Liver (tissue), 9 donors: ENCODE measurements around the gene ZBP1. TPM values are rescaled to one million over a fixed set of nuclear protein-coding genes. Genes with fewer than 3 reads are reported as not detected.

ENCODE experiments used
- DNase-seq: peaks from one replicate; pipeline ENCODE4 v3.0.0-alpha.2; 2017; ENCODE audit warnings: low spot score
- H3K27ac ChIP-seq, 2 donors: one replicate each; pipeline ENCODE4 v1.7.0; 2013; ENCODE audit warnings: inconsistent platforms in 2 of 2, low read length in 2 of 2, control low read depth in 1 of 2, low read depth in 1 of 2, mild to moderate bottlenecking in 1 of 2
- H3K27me3 ChIP-seq, 4 donors: one replicate each; pipeline versions ENCODE4 v1.6.1 to v1.7.0; 2013; ENCODE audit warnings: low read length in 3 of 4, inconsistent platforms in 1 of 4, mild to moderate bottlenecking in 1 of 4, moderate library complexity in 1 of 4; ENCODE audit not compliant: control insufficient read depth in 4 of 4, insufficient read depth in 4 of 4
- H3K36me3 ChIP-seq, 4 donors: one replicate each; pipeline versions ENCODE4 v1.6.1 to v1.7.0; 2013; ENCODE audit warnings: low read length in 3 of 4, mild to moderate bottlenecking in 3 of 4, low read depth in 1 of 4, moderate library complexity in 1 of 4; ENCODE audit not compliant: control insufficient read depth in 4 of 4, insufficient read depth in 3 of 4
- H3K4me1 ChIP-seq, 4 donors: one replicate each; pipeline versions ENCODE4 v1.6.1 to v1.7.0; 2013; ENCODE audit warnings: low read length in 3 of 4, mild to moderate bottlenecking in 3 of 4, moderate library complexity in 1 of 4; ENCODE audit not compliant: control insufficient read depth in 4 of 4, insufficient read depth in 4 of 4
- H3K4me3 ChIP-seq, 3 donors: one replicate each; pipeline versions ENCODE4 v1.6.1 to v1.7.0; 2013; ENCODE audit warnings: low read length in 3 of 3, control low read depth in 1 of 3, low read depth in 1 of 3, mild to moderate bottlenecking in 1 of 3
- H3K9ac ChIP-seq, 2 donors: one replicate each; pipeline ENCODE4 v1.7.0; 2013; ENCODE audit warnings: low read length in 2 of 2, mild to moderate bottlenecking in 2 of 2, moderate library complexity in 2 of 2, control low read depth in 1 of 2, low read depth in 1 of 2
- H3K9me3 ChIP-seq, 4 donors: one replicate each; pipeline versions ENCODE4 v1.6.1 to v1.7.0; 2013; ENCODE audit warnings: low read length in 3 of 4; ENCODE audit not compliant: control insufficient read depth in 4 of 4
- ATF3 ChIP-seq: IDR thresholded peaks from 2 replicates; pipeline ENCODE4 v1.6.1; 2016; ENCODE audit warnings: antibody characterized with exemption
- CTCF ChIP-seq: fragments of 150-350 bp; IDR thresholded peaks from 2 replicates; pipeline ENCODE4 v1.5.1; 2017; ENCODE audit warnings: improper control_type of control experiment, low read depth, low read length; ENCODE audit not compliant: missing input control
- EGR1 ChIP-seq, 2 donors: IDR thresholded peaks; 2 replicates each; pipeline ENCODE4 v1.6.1; 2016 to 2018; ENCODE audit warnings: antibody characterized with exemption in 2 of 2, low read depth in 2 of 2
- FOXA1 ChIP-seq: IDR thresholded peaks from 2 replicates; pipeline ENCODE4 v1.6.1; 2016; ENCODE audit warnings: antibody characterized with exemption
- FOXA2 ChIP-seq: IDR thresholded peaks from 2 replicates; pipeline ENCODE4 v1.6.1; 2016; ENCODE audit warnings: antibody characterized with exemption
- GABPA ChIP-seq, 2 donors: IDR thresholded peaks in 1 of 2; conservative IDR thresholded peaks in 1 of 2; 2 replicates each; pipeline ENCODE4 v1.6.1; 2016; ENCODE audit warnings: antibody characterized with exemption in 2 of 2, mild to moderate bottlenecking in 1 of 2, moderate library complexity in 1 of 2
- HNF4A ChIP-seq, 2 donors: conservative IDR thresholded peaks; 2 replicates each; pipeline ENCODE4 v1.6.1; 2016; ENCODE audit warnings: antibody characterized with exemption in 2 of 2, mild to moderate bottlenecking in 2 of 2
- HNF4G ChIP-seq: IDR thresholded peaks from 2 replicates; pipeline ENCODE4 v1.6.1; 2016; ENCODE audit warnings: antibody characterized with exemption
- JUND ChIP-seq, 2 donors: IDR thresholded peaks; 2 replicates each; pipeline ENCODE4 v1.6.1; 2016; ENCODE audit warnings: antibody characterized with exemption in 2 of 2
- MAX ChIP-seq: IDR thresholded peaks from 2 replicates; pipeline ENCODE4 v1.6.1; 2016; ENCODE audit warnings: antibody characterized with exemption
- NR2F2 ChIP-seq: IDR thresholded peaks from 2 replicates; pipeline ENCODE4 v1.6.1; 2016; ENCODE audit warnings: antibody characterized with exemption
- RAD21 ChIP-seq, 2 donors: IDR thresholded peaks; 2 replicates each; pipeline ENCODE4 v1.6.1; 2016; ENCODE audit warnings: antibody characterized with exemption in 2 of 2, mild to moderate bottlenecking in 2 of 2
- REST ChIP-seq: IDR thresholded peaks from 2 replicates; pipeline ENCODE4 v1.6.1; 2016; ENCODE audit warnings: antibody characterized with exemption, mild to moderate bottlenecking
- RXRA ChIP-seq, 2 donors: IDR thresholded peaks; 2 replicates each; pipeline ENCODE4 v1.6.1; 2017 to 2018; ENCODE audit warnings: antibody characterized with exemption in 2 of 2, mild to moderate bottlenecking in 1 of 2
- SP1 ChIP-seq: IDR thresholded peaks from 2 replicates; pipeline ENCODE4 v1.6.1; 2018; ENCODE audit warnings: antibody characterized with exemption, mild to moderate bottlenecking
- TAF1 ChIP-seq: conservative IDR thresholded peaks from 2 replicates; pipeline ENCODE4 v1.6.1; 2016; ENCODE audit warnings: antibody characterized with exemption, mild to moderate bottlenecking
- YY1 ChIP-seq: IDR thresholded peaks from 2 replicates; pipeline ENCODE4 v1.6.1; 2016; ENCODE audit warnings: antibody characterized with exemption, mild to moderate bottlenecking
- ZBTB33 ChIP-seq: IDR thresholded peaks from 2 replicates; pipeline ENCODE4 v1.6.1; 2016; ENCODE audit warnings: antibody characterized with exemption
- whole genome bisulfite sequencing: extraction: QIAGEN DNeasy Blood & Tissue Kit; methylation state at CpG from one replicate; pipeline ENCODE4 v1.1.7; 2013; 5-methylcytosine and 5-hydroxymethylcytosine counted together
- polyA plus RNA-seq, 2 donors: library from polyadenylated mRNA; stranded (reverse) in 1 of 2; unstranded in 1 of 2; fragments of 200-250 nt in 1 of 2; fragments of >200 nt in 1 of 2; fragmentation: Nextera tagmentation in 1 of 2; extraction: Ambion mirVana in 1 of 2; gene quantifications; one replicate each; pipeline versions ENCODE4 v1.2.1 to v1.2.3, GENCODE V29; 2013 to 2015
- total RNA-seq, 2 donors: library from RNA; depleted of rRNA; stranded (reverse); fragments of >200 nt; gene quantifications; one replicate each; pipeline ENCODE4 v1.2.3, GENCODE V29; 2014
- donor health status: healthy.
- donor health status: healthy.
- donor health status: healthy.
- donor health status: healthy.
- donor health status: healthy.

The ZBP1 gene
- total and polyA plus RNA-seq, 4 donors, result 0.06 to 0.42 (median 0.13) TPM

GRCh38 chr20:57559658-57560553 lies 60.3 kb downstream of the ZBP1 start:
- H3K4me3 ChIP-seq, result no peak overlapping the region
- no peaks in the 10 kb centered on the region for H3K9me3 ChIP-seq
- 72% methylated on average over 8 of the region's 8 CpGs for WGBS
- peaks cover 9 to 64% (median 32%) of the 10 kb centered on the region in 4 donors for H3K4me1 ChIP-seq
- no peak overlapping the region for H3K9ac ChIP-seq
- peaks cover 0 to 5% (median 0%) of the 10 kb centered on the region in 4 donors for H3K36me3 ChIP-seq
- DNase-seq, result no peak
- no peak for TF ChIP-seq YY1
- no peak for TF ChIP-seq ATF3
- no peak for TF ChIP-seq GABPA (IDR thresholded peaks at IDR 0.05 in 1 of 2, conservative IDR thresholded peaks at IDR 0.05 in 1 of 2)
- TF ChIP-seq EGR1 (IDR thresholded peaks at IDR 0.05; ENCODE audit: low read depth in 2 of 2), result no peak
- no peak for TF ChIP-seq HNF4G
- no peak for TF ChIP-seq RXRA (IDR thresholded peaks at IDR 0.05)
- no peak for TF ChIP-seq CTCF
- no peak for TF ChIP-seq RAD21 (IDR thresholded peaks at IDR 0.05)
- no peak for TF ChIP-seq HNF4A (conservative IDR thresholded peaks at IDR 0.05)
- no peak for TF ChIP-seq FOXA2
- no peak for TF ChIP-seq TAF1
- no peak for TF ChIP-seq SP1
- TF ChIP-seq MAX, result no peak
- TF ChIP-seq ZBTB33, result no peak
- TF ChIP-seq REST, result no peak
- TF ChIP-seq FOXA1, result no peak
- TF ChIP-seq NR2F2, result no peak
- no peak for TF ChIP-seq JUND (IDR thresholded peaks at IDR 0.05)
- H3K27ac ChIP-seq, result peak overlapping the region; percentile 89 to 92
- H3K27me3 ChIP-seq, result no peaks in the 10 kb centered on the region
